ENCODE results near the gene HDAC9.
A peak's percentile ranks its signal among the peaks of the same experiment; 100 is the strongest.

The HDAC9 gene

DNA sequence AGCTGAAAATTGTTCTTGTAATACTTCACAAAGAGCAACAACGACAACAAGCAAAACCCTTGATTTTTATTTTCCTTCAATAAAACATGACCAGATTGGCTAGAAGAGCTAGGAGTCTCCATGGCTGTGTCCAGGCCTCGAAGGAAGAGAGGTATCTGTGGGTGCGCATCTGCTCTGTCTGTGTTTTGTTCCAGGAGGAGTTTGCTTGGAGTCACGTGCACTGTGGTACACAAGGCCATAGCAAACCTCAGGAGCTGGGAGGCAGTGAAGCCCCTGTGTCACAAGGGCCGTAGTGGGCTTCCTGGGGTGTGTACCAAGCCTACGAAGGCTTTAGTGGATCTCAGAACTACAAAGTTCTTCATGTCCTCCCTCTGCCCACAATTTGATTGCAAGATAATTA lies 350.2 kb downstream of the HDAC9 start:
- DNase-seq (ENCODE audit: low spot score): no peak

DNA sequence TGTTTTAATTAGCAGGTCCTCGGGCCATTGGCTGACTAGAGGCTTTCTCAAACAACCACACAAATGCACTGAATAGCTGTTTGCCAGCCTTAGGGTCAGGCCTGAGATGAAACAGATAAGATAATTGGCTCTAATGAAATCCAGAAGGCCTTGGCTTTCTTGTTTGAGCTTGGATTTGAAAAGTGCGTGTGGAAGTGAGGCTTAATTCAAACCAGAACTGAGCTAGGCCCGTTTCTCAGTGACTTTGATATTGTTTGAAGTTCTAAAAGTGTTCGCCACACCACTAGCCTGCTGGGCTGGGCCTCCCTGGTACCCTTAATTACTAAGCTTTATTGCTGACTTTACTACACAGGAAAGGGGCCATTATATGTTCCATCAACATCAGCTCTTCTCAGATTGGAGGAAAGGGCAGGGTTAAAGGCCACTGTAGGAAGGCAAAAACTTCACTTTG lies 351.2 kb downstream of the HDAC9 start:
- no peak for DNase-seq (ENCODE audit: low spot score)

DNA sequence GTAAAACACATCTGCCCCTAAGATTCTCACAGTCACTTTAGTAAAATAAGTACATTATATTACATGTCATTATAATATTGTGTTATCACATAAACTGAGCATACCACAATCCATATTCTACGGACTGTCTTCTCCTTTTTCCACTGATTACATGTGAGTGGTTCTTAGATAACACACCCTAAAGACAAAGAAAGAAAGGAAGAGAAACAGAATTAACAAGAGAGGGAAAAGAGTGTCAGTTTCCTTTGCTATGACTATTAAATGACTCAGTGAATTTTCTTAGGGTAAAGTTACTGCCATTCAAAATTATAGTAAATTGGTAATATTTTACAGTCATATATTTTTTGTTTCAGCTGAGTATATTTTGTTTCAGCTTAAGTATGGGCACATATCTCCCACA lies 353.6 kb downstream of the HDAC9 start:
- DNase-seq (ENCODE audit: low spot score): no peak

DNA sequence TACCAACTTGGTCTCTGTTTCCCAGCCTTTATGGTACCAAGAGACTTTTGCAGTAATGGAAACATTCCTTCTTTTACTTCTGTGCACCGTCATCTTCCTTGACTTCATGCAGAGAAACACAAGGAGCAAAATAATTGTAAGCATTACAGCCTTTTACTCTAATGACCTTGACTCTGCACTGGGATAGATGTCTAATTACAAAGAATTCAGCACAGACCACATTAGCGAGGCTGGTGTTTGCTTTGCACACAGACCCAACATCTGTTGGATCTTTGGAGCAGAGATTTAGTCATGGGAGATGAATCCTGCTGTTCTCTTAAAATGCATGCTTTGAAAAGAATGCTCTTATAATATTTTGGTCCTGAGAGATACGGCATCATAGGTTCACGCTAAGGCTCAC lies 360.2 kb downstream of the HDAC9 start:
- no peak for DNase-seq (ENCODE audit: low spot score)

DNA sequence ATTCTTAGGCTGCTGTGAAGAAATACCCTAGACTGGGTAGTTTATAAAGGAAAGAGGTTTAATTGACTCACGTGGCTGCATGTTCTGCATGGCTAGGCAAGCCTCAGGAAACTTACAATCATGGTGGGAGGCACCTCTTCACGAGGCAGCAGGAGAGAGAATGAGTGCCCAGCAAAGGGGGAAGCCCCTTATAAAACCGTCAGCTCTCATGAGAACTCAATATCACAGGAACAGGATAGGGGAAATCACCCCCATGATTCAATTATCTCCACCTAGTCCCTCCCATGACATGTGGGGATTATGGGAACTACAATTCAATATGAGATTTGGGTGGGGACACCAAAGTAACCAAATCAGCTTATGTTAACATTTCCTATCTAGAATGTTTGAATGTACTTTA lies 362.7 kb downstream of the HDAC9 start:
- DNase-seq (ENCODE audit: low spot score): no peak

DNA sequence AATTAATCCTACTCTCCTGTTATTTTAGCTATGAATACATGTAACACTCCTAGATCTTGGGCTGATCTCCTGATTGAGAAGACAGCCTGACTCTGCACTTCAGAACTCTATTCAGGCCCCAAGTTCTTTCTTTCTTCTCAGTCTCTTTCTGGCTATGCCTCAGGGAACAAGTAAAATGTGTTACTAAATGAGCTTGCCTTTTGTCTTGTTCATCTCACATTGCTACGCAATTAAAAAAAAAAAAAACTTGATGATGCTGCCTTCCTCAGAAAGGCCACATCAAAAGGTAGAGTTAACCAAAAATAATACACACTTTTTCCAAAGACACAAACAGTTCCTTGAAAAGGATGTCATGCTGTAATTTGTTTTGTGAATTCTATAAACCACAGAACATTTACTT lies 363.8 kb downstream of the HDAC9 start:
- DNase-seq (ENCODE audit: low spot score): no peak

DNA sequence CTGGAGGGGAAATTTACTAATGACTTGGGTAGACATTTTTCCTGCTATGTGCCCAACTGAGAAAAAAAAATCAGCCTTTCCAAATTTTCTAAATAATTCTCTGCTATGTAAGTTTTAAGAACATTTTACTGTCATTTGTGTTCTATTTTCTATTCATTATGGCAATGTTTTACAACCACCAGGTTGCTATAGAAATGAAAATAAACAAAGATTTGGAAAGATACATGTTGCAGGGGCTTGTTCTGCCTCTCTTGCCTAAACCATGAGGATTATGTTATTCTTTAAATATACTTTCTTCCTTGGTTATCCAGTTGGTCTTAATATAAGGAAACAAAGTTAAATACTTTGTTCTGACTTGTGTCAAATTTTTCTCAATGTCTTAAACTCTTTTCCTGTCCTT lies 364.7 kb downstream of the HDAC9 start:
- no peak for DNase-seq (ENCODE audit: low spot score)

DNA sequence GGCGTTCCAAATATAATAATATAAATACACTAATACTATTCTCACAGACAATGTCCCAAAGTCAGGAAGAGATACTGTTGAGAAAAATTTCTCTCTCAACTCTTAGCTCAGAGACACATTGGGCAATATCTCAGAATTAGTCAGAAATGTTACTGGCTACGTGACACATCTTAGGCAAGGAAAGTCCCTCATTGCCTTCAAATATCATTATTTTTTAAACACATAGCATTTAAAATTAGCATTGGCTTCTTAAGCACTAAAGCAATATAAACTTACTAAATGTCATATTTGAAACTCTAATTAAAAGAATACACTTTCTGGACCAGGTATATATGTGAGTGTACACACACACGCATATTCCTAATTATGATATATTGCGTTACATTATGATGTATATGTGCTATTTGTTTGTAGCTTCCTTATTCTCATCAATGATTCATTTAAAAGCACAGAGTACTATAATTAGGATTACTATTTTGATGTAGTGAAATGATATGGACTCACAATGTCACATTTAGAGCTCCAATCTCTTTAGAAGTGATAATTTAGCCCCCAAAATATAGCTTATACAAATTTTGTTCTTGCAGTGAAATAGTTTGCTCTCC lies 366.1 kb downstream of the HDAC9 start:
- no peak for DNase-seq (ENCODE audit: low spot score)

DNA sequence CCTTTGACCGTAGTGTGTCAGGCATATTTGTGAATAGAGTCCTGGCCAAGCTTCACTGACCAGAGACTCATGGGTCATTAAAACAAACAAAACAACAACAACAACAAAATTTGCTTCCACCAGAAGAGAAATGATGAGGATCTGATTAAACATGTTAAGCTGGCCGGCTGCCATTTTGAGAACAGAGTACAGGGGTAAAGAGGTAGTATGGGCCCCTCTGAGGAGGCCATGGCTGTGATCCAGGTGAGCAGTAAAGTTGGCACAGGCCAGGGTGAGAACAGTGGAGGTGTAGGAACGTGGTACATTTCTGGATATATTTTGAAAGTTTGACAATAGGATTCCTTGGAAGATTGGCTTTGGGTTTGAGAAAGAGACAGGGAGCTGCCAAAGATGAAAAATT lies 369.4 kb downstream of the HDAC9 start:
- DNase-seq (ENCODE audit: low spot score): no peak

DNA sequence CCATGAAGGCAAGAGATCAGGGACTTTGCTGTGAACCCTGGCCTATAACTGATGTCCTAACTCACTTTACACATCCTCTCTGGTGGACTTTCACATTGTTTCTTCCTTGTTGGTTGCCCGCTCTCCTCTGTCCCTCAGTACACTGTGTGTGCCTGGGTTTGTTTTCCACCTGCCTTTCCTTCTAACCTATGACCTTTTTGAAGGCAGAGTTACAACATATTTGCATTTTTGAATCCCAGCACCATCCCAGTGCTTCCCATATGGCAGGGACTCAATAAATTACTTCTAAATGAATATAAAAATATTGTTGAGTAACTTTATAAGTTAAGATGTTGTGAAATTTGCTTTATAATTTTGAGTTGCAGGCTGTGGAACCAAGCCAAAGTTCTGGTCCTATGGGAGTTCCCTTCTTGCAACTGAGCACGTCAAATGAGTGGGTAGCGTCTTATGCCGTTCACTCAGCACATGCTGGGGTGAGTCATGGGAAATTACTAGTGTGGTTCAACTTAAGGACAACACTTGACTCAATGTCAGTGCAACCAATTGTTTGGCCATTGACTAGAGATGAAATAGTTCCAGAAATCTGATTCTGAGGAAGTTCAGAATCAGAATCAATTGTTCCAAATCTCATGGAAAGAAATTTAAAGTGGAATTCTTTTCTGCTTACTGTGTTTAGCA lies 370.9 kb downstream of the HDAC9 start:
- DNase-seq (ENCODE audit: low spot score): peak; percentile 3

DNA sequence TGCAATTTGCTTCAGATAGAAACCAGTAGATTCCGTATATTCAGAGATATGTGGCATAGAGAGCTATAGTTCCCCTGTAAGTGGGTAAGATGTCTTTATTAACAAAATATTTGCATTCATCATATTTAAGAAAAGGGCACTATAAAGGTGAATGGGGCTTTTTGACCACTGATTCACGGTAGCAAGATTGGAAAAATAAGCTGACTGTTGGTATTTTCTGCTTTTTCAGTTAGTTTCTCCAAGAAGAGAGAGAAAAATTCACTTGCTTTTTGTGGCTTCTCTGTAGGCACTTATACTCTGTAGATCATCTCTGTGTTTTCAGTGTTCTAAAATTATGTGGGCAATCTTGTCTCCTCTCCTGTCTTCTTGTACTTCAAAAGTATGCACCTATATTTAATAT lies 376.8 kb downstream of the HDAC9 start:
- no peak for DNase-seq (ENCODE audit: low spot score)

DNA sequence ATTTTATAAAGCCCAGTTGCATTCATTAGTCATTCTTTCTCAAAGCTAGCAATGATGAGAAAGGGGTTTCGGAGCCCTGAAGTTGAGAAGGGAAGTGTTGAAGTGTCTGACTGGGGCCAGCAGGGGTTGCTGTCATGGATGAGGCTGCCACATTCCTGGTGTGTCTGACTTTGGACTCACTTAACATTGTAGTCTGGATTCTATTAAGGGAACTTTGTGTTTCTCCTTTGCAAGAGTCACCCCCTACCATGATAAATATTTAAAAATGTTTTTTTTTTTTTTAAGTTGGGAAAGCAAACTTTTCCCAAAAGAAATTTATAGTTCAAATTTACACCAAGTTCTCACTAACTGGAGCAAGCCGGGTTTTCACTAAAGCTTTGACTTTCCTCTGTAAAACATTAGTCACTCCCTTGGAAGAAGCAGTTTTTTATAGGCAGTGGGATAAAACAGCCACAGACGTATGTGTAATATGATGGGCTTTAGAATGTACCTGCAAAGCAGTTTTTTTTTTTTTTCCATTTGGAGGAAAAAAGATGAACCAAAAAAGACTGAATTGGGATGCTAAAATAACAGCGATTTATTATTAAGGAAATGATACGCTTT lies 378.3 kb downstream of the HDAC9 start:
- no peak for DNase-seq (ENCODE audit: low spot score)

DNA sequence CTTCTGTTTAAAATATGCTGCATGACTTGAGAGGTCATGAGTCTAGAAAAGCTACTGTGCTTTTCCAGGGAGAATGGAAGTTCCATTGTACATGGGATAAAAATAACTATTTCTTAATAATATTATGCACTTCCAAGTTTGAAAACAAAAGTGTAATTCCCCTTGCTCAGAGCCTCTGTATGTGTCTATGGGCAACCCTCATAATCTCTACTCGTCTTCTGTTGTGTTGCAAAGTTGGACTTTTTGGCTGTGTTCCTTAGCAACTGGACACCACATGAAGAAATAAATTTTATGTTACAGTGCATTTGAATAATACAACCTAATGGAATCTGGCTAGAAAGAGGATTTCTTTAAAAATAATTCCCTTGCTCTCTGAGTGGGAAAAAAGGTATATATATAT lies 379.3 kb downstream of the HDAC9 start:
- DNase-seq (ENCODE audit: low spot score): no peak

DNA sequence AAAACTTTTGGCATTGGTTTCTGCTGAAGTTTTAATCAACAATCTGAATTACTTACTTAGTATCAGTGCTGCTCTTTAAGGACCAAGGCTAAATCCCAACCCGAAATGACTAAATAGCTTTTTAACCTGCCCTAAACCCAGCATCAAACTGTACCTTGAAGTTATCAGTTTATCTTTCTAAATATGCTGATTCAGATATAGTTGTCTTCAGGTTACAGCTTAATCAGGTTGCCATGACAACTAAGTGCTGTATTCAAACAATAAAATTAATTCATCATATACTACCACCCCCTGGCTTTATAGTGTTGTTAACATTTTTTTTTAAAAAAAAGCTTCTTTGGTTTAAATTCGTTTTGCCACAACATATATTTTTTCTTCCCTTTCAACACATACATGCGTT lies 382.3 kb downstream of the HDAC9 start:
- DNase-seq (ENCODE audit: low spot score): no peak

DNA sequence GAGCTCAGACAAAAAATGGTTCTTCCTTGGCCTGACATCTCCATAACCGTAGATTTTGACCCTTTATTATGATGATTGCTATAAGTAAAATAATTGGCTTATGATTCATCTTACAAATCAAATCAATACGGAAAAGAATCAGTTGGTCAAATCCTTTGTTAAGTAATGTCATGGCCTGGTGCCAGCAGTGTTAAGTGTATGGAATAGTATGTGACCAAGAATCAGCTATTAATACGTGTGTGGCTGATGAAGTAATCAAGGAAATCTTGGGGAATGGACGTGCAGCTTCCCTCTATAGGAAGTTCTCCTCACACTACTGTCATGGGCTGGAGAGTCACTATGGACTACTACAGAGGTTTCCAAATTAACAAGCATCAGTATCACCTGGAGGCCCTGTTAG lies 391.3 kb downstream of the HDAC9 start:
- no peak for DNase-seq (ENCODE audit: low spot score)

DNA sequence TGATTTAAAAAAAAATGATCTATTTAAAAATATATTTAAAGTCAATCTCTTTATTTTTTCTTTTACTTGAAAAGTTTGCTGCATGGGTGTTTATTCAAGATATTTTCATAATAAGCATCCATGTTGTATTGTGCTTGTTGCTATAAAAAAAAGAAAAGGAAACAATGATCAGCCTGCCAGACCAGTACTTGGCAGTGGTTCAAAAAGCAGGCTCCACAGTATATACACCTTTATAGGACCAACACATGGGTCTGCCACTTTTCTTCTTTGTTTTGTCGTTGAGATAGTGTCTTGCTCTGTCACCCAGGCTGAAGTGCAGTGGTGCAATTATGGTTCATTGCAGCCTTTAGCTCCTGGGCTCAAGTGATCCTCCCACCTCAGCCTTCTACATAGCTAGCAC lies 393.9 kb downstream of the HDAC9 start:
- no peak for DNase-seq (ENCODE audit: low spot score)

DNA sequence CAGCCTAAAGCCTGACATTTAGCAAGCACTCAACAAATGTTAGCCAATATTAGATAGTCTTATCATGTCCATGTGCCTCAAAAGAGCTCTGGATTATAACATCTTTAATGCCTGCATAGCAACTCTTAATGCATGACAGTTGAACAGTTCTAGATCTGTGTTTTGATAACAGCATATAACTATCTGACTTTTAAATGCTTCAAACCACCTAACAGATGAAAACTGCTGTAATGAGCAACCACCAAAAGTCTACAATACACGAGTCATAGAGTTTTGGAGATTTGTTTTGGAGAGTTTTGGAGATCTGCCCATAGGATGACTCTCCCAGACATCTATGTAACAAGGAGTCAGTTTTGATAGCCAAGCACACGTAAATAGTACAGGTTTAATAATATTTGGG lies 394.6 kb downstream of the HDAC9 start:
- DNase-seq (ENCODE audit: low spot score): no peak

DNA sequence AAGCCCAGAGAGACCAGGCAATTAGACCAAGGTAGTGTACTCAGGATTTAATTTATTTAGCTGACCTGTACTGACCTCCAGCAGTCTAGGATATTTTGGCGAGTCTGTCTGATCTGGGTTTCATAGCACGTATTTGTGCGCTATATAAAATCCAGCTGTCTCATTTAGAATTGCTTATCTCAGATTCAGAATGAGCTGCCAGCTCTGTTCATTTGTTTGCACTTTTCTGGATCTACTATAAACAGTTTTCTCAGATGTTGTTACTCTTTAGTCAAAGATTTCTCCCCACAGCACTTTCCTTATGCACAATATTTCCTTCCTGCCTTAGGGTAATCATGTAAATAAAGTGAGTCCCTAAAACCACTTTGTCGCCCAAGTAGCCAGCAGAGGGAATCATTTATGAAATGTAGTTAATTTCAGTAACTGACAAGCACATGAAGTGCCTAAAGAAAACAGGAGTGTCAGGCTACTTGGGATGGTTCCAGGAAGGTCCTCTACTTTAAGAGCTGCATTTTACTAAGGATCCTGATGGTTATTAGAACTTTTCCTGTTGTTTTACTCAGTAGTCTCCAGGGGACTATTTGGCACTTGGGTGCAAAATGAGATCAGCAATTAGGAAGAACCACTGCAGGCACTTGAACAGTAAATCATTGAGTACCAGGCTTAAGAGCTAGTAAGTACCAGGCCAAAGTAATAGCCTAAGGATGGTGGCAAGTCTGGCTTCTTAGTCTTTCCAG lies 395.5 kb downstream of the HDAC9 start:
- DNase-seq (ENCODE audit: low spot score): no peak

DNA sequence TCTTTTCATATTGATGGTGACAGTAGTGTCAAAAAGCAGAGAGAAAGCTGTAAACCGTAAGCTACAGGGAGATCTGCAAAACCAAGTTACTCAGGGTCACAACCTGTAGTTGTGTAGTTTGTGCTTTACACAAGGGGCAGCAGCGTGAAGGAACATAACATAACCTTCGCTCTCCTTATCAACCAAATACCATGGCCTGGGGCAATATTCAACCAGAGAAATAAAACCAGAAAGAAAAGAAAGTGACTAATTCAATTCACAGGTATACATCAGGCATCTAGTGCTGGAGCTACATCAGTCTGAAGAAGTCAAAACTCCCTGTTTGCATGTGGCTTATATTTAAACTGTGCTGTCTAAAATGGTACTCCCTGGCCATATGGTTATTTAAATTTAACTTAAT lies 397.6 kb downstream of the HDAC9 start:
- DNase-seq (ENCODE audit: low spot score): no peak

DNA sequence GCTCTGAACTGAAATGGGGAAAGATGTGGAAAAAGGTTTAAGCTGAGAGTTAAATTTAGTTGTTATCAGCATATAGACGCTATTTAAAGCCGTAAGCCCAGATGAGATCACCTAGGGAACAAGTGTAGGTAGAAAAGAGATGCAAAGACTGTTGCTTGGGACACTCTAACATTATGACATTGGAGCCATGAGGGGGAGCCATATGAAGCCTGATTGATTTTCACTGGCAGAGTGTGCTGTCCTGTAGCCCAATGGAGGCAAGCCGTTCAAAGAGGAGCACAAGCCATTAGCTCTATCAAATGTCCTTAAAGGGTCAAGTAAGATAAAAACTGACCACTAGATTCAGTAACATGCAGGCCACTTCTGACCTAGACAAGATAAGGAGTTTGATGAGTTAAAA lies 398.6 kb downstream of the HDAC9 start:
- no peak for DNase-seq (ENCODE audit: low spot score)

DNA sequence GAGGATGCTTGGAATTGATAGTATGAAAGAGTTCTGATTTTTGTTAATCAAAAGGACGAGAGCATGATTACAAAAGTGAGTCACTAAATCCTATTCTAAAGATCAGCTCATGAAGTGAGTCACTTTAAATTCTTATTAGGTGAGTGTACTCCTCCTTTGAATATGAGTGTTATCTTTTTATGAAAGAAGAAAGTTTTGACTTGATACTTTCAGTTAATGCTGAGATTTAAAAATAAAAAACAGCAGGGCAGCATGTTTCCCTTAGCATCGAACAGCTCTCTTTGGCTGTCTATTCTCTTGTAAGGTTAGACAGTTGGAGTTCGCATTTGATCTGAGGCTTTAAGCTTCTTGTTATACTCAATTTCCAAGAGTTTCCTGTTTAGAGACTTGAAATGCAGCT lies 399.9 kb downstream of the HDAC9 start:
- DNase-seq (ENCODE audit: low spot score): no peak

DNA sequence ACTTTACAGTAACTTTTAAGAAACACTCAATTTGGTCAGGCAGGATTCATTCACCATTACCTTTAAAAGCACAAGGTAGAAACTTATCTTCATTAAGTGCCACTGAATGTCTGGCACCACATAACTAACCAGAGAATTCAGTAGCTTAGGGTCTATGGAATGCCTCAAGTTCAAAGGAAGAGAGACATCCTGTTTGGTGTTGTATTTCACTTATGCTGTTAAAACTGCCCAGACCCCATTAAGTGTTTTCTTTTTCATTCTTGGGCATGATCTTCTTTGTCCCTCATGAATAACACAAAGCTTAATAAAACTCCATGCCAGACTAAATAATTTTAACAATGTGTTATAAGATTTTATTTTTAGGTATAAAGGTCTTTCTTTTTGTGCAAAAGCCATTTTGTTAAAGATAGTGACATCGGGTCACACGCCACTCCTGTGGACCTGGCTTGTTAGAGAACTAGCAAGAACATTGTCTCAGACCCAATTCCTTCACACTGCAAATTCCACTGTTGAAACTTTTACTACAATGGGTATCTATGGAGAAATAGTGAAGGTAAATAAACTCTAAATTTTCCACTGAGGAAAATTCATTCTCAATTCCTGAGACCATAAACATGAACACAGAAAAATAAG lies 400.9 kb downstream of the HDAC9 start:
- DNase-seq (ENCODE audit: low spot score): no peak

DNA sequence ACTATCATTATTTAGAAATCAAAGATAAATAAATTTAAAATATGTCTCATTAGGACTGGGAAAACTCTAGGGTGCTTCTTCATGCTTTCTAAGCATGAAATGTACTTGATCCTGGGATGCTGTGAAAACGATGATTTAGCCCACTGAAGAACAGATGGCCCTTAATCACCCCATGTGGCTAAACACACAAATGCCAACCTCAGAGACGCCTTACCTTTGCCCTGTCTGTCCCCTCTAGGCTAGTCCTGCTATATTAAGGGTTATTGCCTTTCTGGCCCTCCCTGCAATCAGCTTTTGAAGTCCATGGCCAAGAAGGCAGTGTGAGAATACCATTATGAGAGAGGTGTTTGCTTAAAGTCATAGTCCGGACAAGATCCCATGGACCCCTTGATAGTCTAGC lies 404.7 kb downstream of the HDAC9 start:
- no peak for DNase-seq (ENCODE audit: low spot score)
